Stomach smooth muscle (tissue), 2 donors: ENCODE results near the gene PI4KA.
"Not testable (repeated sequence)": the region's sequence is repeated elsewhere in the genome, so short reads cannot be mapped to it uniquely, and the experiment has no call there.

ENCODE experiments used
- H3K27ac ChIP-seq: one replicate; pipeline ENCODE4 v1.7.0; 2013; ENCODE audit warnings: mild to moderate bottlenecking, low read length, inconsistent platforms
- H3K27me3 ChIP-seq, 2 donors: one replicate each; pipeline ENCODE4 v1.7.0; 2013; ENCODE audit warnings: low read length in 2 of 2; ENCODE audit not compliant: insufficient read depth in 2 of 2, control insufficient read depth in 1 of 2
- H3K36me3 ChIP-seq, 2 donors: one replicate each; pipeline ENCODE4 v1.7.0; 2013; ENCODE audit warnings: low read length in 2 of 2; ENCODE audit not compliant: control insufficient read depth in 2 of 2, insufficient read depth in 2 of 2
- H3K4me1 ChIP-seq: one replicate; pipeline ENCODE4 v1.7.0; 2013; ENCODE audit warnings: low read length; ENCODE audit not compliant: control insufficient read depth, insufficient read depth
- H3K4me3 ChIP-seq, 2 donors: one replicate each; pipeline ENCODE4 v1.7.0; 2013; ENCODE audit warnings: low read length in 2 of 2
- H3K9ac ChIP-seq, 2 donors: one replicate each; pipeline ENCODE4 v1.7.0; 2013; ENCODE audit warnings: low read length in 2 of 2, mild to moderate bottlenecking in 1 of 2
- H3K9me3 ChIP-seq, 2 donors: one replicate each; pipeline ENCODE4 v1.7.0; 2013; ENCODE audit warnings: low read length in 2 of 2; ENCODE audit not compliant: control insufficient read depth in 2 of 2
- donor health status: healthy.
- donor health status: Pancreatic carcinoma.

Gene PI4KA

DNA sequence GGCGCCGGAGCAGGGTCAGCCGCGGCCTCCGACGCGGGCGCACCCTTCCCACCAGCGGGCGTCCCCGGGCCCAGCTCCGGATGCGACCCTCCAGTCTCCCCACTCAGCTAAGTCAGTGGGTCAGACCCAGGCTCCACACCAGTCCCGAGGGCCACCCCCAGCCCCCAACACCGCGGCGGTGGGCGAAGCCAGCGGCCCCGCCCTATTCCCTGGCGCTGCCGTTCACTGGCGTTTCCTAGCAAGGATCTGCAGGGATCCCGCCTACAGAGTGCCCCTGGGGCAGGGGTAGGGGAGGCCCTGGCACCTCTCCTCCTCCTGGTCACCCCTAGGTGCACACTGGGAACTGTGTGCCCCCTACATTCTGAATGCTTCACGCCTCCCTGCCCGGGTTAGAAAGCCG is 190.4 kb downstream of the PI4KA start:
- not testable (repeated sequence) for H3K9ac ChIP-seq, H3K9me3 ChIP-seq

DNA sequence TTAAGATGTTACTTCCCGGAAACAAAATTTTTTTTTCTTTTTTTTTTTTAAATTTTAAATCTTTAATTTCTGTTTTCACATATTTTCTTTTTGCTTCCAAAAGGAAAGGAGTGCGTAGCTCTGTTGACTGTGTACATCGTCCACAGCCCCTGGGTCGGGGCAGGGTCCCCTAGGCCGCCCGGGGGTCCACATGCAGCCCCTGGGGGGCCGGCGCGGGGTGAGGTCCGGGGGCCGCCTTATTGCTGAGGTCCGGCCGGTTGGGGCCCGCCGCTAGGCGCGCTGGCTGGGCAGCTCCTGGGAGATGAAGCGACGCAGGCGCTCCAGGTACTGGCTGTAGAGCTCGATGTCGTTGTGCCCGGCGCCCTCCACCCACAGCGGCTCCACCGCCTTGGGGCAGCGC is 191.1 kb downstream of the PI4KA start:
- H3K9me3 ChIP-seq, H3K36me3 ChIP-seq, H3K9ac ChIP-seq, H3K4me3 ChIP-seq, H3K27ac ChIP-seq, H3K4me1 ChIP-seq: not testable (repeated sequence)
- peaks cover 0 to 14% of the 10 kb centered on the region in 2 donors for H3K27me3 ChIP-seq

More for the DNA sequence above, 190.4 kb downstream of the PI4KA start:
- not testable (repeated sequence) for H3K36me3 ChIP-seq, H3K27ac ChIP-seq, H3K4me3 ChIP-seq, H3K4me1 ChIP-seq
- H3K27me3 ChIP-seq, result peaks cover 0 to 14% of the 10 kb centered on the region in 2 donors

DNA sequence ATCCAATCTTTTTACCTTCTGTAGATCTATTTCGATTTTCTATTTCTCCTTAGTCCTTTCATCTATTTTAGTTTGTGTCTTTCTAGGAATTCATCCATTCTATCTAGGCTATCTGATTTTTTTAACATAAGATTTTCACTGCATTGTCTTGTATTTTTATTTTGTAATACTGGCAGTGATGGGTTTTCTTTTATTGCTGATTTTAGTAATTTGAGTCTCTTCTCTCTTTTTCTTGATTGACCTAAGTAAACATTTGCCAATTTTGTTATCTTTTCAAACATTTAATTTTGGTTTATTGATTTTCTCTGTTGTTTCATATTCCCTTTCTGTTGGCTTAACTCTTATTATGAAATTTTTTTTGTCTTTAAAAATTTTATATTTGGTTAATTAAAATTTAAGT is 192.1 kb downstream of the PI4KA start:
- Histone ChIP-seq H3K4me1 (no peaks in the 10 kb centered on the region), H3K27ac (no peak overlapping the region), H3K4me3 (no peak overlapping the region), H3K36me3 (no peaks in the 10 kb centered on the region), H3K27me3 (peaks cover 0 to 10% of the 10 kb centered on the region in 2 donors), H3K9me3 (peaks cover 3 to 4% of the 10 kb centered on the region in 2 donors), H3K9ac (no peak overlapping the region)

DNA sequence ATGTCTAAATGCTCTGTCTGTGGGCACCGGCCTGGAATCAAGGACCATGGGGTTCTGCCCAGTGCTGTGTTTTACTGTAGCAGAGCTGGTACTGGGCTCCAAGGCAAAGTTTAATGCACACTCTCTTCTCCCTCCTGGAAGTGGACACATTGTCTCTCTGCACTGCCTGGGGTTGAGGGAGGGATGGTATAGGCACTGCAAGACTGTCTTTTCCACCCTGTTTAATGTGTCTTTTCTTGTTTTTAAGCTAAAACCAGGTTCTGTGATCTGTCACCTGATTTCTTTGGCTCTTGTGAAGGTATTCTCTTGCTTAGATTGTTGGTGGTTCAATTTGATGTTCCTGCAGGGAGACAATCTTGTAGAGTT is 194.0 kb downstream of the PI4KA start:
- Histone ChIP-seq H3K9me3 (peaks cover 3 to 4% of the 10 kb centered on the region in 2 donors), H3K27ac (no peak overlapping the region), H3K4me3 (no peak overlapping the region), H3K9ac (no peak overlapping the region), H3K4me1 (no peaks in the 10 kb centered on the region), H3K36me3 (no peaks in the 10 kb centered on the region), H3K27me3 (no peaks in the 10 kb centered on the region)

DNA sequence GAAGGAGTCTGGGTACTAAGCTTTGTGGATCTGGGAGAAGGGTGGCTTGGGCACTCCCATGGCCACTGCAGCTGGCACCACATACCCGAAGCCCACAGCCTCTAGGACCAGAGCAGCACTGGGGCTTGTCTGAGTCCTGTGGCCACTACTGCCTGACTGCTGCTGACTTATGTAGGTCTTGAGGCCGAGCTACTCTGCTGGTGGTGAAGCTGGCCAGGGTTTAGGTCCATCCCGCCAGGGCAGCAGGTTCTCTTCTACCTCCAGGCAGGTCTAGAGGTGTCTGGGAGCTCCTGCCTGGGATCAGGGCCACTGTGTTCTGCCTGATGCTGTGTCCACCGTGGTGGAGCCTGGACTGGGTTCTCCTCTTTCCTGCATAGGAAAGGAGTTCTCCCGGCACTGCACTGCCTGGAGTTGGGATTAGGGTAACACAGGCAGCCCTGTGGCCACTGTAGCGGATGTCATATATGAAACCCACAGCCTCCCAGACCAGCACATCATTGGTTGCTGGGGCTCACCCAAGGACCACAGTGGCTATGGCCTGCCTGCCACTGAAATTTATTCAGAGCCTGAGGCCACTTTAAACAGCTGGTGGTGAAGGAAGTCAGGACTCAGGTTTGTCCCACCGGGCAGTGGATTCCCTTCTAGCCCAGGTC is 194.5 kb downstream of the PI4KA start:
- Histone ChIP-seq H3K9ac (no peak overlapping the region), H3K9me3 (peaks cover 3 to 4% of the 10 kb centered on the region in 2 donors), H3K4me3 (no peak overlapping the region), H3K4me1 (no peaks in the 10 kb centered on the region), H3K36me3 (no peaks in the 10 kb centered on the region), H3K27ac (no peak overlapping the region), H3K27me3 (no peaks in the 10 kb centered on the region)

DNA sequence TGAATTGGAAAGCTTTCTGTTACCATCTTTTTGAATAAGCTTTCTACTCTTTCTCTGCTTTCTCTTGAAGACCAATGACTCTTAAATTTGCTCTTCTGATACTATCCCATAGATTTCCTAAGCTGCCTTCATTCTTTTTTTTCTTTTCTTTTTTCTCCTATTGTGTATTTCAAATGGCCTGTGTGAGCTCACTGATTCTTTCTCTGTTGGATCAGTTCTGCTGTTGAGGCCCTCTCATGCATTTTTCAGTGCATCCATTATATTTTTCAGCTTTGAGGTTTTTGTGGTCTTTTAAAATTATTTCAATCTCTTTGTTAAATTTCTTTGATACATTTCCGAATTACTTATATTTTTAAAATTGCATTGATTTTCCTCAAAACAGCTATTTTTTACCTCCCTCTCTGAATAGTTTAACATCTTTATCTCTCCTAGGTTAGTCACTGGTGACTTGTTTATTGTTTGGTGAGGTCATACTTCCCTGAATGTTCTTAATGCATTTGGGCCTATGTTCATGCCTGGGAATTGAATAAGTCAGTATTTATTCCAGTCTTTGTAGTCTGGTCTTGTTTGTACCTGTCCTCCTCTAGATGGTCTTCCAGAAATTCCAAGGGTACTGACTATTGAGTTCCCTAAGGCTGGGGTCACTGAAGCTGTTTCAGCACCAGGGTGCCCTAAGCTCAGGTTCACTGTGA is 195.3 kb downstream of the PI4KA start:
- Histone ChIP-seq H3K27ac (no peak overlapping the region), H3K4me3 (no peak overlapping the region), H3K4me1 (no peaks in the 10 kb centered on the region), H3K9ac (no peak overlapping the region), H3K9me3 (peaks cover 3 to 4% of the 10 kb centered on the region in 2 donors), H3K36me3 (no peaks in the 10 kb centered on the region), H3K27me3 (no peaks in the 10 kb centered on the region)

DNA sequence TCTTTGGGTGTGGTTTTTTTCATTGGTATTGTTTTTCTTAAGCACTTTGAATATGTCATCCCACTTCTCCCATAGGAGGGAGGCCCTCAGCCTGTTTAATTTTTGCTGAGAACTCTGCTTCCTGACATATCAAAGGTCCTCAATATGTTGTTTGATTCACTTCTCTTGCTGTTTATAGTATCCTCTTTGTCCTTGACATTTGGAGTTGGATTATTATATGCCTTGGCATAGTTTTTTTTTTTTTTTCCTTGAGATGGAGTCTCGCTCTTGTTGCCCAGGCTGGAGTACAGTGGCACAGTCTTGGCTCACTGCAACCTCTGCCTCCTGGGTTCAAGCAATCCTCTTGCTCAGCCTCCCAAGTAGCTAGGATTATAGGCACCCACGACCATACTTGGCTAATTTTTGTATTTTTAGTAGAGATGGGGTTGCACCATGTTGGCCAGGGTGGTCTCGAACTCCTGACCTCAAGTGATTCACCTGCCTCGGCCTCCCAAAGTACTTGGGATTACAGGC is 196.0 kb downstream of the PI4KA start:
- not testable (repeated sequence) for H3K36me3 ChIP-seq, H3K9ac ChIP-seq, H3K4me1 ChIP-seq, H3K27me3 ChIP-seq, H3K9me3 ChIP-seq, H3K27ac ChIP-seq, H3K4me3 ChIP-seq

DNA sequence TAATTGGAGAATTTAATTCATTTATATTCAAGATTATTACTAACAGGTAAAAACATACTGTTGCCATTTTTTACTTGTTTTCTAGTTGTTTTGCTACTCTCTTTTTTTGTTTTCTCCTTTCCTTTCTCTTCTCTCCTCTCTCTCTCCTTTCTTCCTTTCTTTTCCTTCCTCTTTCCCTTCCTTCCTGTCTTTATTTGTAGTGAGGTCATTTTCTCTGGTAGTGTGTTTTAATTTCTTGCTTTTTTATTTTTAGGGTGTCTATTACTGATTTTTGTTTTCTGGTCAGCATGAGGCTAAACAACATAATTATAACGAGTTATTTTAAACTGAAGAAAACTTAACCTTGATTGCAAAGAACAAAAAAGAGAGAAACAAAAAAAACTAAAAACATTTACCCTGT is 197.1 kb downstream of the PI4KA start:
- Histone ChIP-seq H3K4me1 (no peaks in the 10 kb centered on the region), H3K27me3 (no peaks in the 10 kb centered on the region), H3K9me3 (peaks cover 3 to 4% of the 10 kb centered on the region in 2 donors), H3K36me3 (no peaks in the 10 kb centered on the region), H3K9ac (no peak overlapping the region), H3K4me3 (no peak overlapping the region), H3K27ac (no peak overlapping the region)

DNA sequence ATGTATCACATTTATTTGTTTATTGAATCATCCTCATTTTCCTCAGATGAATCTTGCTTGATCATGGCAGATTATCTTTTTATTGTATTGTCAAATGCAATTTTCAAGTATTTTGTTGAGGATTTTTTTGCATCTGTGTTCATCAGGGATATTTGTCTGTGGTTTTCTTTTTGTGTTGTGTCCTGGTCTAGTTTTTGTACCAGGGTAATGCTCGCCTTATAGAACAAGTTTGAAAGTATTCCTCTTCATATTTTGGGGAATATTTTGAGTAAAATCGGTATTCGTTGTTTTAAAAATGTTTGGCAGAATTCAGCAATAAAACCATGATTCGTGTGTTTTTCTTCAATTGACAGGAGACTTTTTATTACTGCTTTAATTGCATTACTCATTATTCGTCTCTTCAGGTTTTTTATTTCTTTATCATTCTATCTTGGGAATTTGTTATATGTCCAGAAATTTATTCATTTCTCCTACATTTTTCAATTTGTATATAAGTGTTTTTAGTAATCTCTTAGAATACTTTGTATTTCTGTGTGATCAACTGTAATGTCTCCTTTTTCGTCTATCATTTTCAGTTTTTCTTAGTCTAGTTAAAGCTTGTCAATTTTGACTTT is 198.1 kb downstream of the PI4KA start:
- Histone ChIP-seq H3K9me3 (peaks cover 3 to 4% of the 10 kb centered on the region in 2 donors), H3K36me3 (no peaks in the 10 kb centered on the region), H3K9ac (no peak overlapping the region), H3K4me3 (no peak overlapping the region), H3K4me1 (no peaks in the 10 kb centered on the region), H3K27me3 (no peaks in the 10 kb centered on the region), H3K27ac (no peak overlapping the region)

DNA sequence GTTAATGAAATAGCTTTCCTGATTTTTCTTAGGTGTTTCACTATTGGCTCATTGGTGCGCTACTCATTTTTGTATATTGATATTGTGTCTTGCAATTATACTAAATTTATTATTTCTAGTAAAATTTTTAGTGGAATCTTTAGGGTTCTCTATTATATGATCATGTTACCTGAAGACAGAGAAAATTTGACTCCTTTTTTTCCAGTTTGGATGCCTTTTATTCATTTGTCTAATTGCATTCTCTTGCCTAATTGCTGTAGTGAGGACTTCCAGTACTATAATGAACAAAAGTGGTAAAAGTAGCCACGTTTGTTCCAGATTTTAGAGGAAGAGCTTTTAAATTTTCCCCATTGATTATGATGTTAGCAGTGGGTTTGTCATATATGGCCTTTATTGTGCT is 198.7 kb downstream of the PI4KA start:
- no peak overlapping the region for H3K4me3 ChIP-seq
- H3K9me3 ChIP-seq, result peaks cover 3 to 4% of the 10 kb centered on the region in 2 donors
- no peaks in the 10 kb centered on the region for H3K4me1 ChIP-seq
- H3K27me3 ChIP-seq, result no peaks in the 10 kb centered on the region
- H3K27ac ChIP-seq, result no peak overlapping the region
- H3K36me3 ChIP-seq, result no peaks in the 10 kb centered on the region
- no peak overlapping the region for H3K9ac ChIP-seq

DNA sequence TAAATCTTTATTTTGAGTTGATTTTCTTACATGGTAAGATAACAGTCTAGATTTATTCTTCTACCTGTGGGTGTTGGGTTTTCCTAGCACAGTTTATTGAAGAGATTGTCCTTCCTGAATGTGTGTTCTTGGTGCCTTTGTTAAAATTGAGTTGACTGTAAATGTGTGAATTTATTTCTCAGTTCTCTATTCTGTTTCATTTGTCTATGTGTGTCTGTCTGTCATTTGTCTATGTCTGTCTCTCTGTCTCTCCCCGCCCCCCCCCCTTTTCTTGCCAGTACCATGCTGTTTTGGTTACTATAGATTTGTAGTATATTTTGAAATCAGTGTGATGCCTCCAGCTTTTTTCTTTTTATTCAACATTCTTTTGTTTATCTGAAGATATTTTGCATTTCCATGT is 199.4 kb downstream of the PI4KA start:
- no peaks in the 10 kb centered on the region for H3K27me3 ChIP-seq
- no peak overlapping the region for H3K9ac ChIP-seq
- no peak overlapping the region for H3K4me3 ChIP-seq
- peaks cover 3 to 4% of the 10 kb centered on the region in 2 donors for H3K9me3 ChIP-seq
- H3K4me1 ChIP-seq, result no peaks in the 10 kb centered on the region
- no peaks in the 10 kb centered on the region for H3K36me3 ChIP-seq
- no peak overlapping the region for H3K27ac ChIP-seq
